Vagina (tissue), 2 donors: ENCODE results near the gene KIF1A.

ENCODE experiments used
- POLR2A ChIP-seq, 2 donors: fragments of 450-650 bp; IDR thresholded peaks; one replicate each; pipeline ENCODE4 v1.6.1; 2017; ENCODE audit warnings: antibody characterized with exemption in 2 of 2, mild to moderate bottlenecking in 2 of 2, moderate library complexity in 2 of 2
- POLR2AphosphoS5 ChIP-seq, 2 donors: sonication (generic); formaldehyde crosslinking; IDR thresholded peaks; one replicate each; pipeline ENCODE4 v1.9.0; 2017; ENCODE audit warnings: antibody characterized with exemption in 2 of 2, mild to moderate bottlenecking in 2 of 2, low read depth in 1 of 2; ENCODE audit not compliant: insufficient read depth in 1 of 2
- TF ChIP-seq, protein P1 (sequence below), 3 experiments: fragments of 450-650 bp in 2 of 3; fragments of 200-600 bp in 1 of 3; sonication (generic) in 1 of 3; IDR thresholded peaks; one replicate each; pipeline ENCODE4 v1.5.1; 2017 to 2019; ENCODE audit warnings: antibody characterized with exemption in 3 of 3, mild to moderate bottlenecking in 2 of 3, moderate library complexity in 2 of 3

GRCh38 chr2:240781471-240782220 lies 38.4 kb downstream of the KIF1A start:
- TF ChIP-seq, protein P1, sequence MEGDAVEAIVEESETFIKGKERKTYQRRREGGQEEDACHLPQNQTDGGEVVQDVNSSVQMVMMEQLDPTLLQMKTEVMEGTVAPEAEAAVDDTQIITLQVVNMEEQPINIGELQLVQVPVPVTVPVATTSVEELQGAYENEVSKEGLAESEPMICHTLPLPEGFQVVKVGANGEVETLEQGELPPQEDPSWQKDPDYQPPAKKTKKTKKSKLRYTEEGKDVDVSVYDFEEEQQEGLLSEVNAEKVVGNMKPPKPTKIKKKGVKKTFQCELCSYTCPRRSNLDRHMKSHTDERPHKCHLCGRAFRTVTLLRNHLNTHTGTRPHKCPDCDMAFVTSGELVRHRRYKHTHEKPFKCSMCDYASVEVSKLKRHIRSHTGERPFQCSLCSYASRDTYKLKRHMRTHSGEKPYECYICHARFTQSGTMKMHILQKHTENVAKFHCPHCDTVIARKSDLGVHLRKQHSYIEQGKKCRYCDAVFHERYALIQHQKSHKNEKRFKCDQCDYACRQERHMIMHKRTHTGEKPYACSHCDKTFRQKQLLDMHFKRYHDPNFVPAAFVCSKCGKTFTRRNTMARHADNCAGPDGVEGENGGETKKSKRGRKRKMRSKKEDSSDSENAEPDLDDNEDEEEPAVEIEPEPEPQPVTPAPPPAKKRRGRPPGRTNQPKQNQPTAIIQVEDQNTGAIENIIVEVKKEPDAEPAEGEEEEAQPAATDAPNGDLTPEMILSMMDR (IDR thresholded peaks at IDR 0.05) = no peak
- TF ChIP-seq POLR2AphosphoS5 (IDR thresholded peaks at IDR 0.05; ENCODE audit: insufficient read depth in 1 of 2, low read depth in 1 of 2) (no peak), POLR2A (IDR thresholded peaks at IDR 0.05) (no peak)
